Esophagus (tissue), 2 donors: ENCODE measurements around the gene MRPS18A. TPM values are rescaled to one million over a fixed set of nuclear protein-coding genes. Genes with fewer than 3 reads are reported as not detected.

Source experiments
- H3K27ac ChIP-seq, 2 donors: one replicate each; pipeline ENCODE4 v1.5.1; 2013; ENCODE audit warnings: low read depth in 2 of 2, mild to moderate bottlenecking in 2 of 2, inconsistent platforms in 1 of 2, low read length in 1 of 2, moderate library complexity in 1 of 2
- H3K27me3 ChIP-seq, 2 donors: one replicate each; pipeline ENCODE4 v1.6.1; 2013; ENCODE audit warnings: low read length in 2 of 2, control low read depth in 1 of 2, mild to moderate bottlenecking in 1 of 2; ENCODE audit not compliant: insufficient read depth in 2 of 2, control insufficient read depth in 1 of 2
- H3K36me3 ChIP-seq, 2 donors: one replicate each; pipeline ENCODE4 v1.6.1; 2013; ENCODE audit warnings: low read length in 1 of 2; ENCODE audit not compliant: control insufficient read depth in 2 of 2, insufficient read depth in 2 of 2
- H3K4me1 ChIP-seq, 2 donors: one replicate each; pipeline ENCODE4 v1.6.1; 2013; ENCODE audit warnings: low read length in 1 of 2; ENCODE audit not compliant: control insufficient read depth in 2 of 2, insufficient read depth in 2 of 2
- H3K4me3 ChIP-seq, 2 donors: one replicate each; pipeline ENCODE4 v1.5.1; 2013; ENCODE audit warnings: low read length in 2 of 2, mild to moderate bottlenecking in 2 of 2, low read depth in 1 of 2, moderate library complexity in 1 of 2
- H3K9me3 ChIP-seq, 2 donors: one replicate each; pipeline ENCODE4 v1.6.1; 2013; ENCODE audit warnings: mild to moderate bottlenecking in 2 of 2, low read depth in 1 of 2, low read length in 1 of 2, moderate library complexity in 1 of 2; ENCODE audit not compliant: control insufficient read depth in 2 of 2, insufficient read depth in 1 of 2
- WGBS, 2 donors: extraction: QIAGEN DNeasy Blood & Tissue Kit; methylation state at CpG; one replicate each; pipeline ENCODE4 v1.1.7; 2013; 5-methylcytosine and 5-hydroxymethylcytosine counted together
- polyA plus RNA-seq, 2 donors: library from polyadenylated mRNA; stranded (reverse); fragments of 200-250 nt; gene quantifications; one replicate each; pipeline ENCODE4 v1.2.3, GENCODE V29; 2013
- donor health status: healthy with polysubstance abuse.
- donor health status: Bipolar disorder and iron deficiency.

Gene MRPS18A
- polyA plus RNA-seq, 2 donors: 33.3 to 70.0 TPM

GRCh38 chr6:43629505-43630300 lies 57.9 kb downstream of the MRPS18A start:
- peaks cover 9 to 14% of the 10 kb centered on the region in 2 donors for H3K36me3 ChIP-seq
- H3K4me3 ChIP-seq: peak overlapping the region; percentile 75 to 84
- WGBS, 2 donors: 0% methylated on average over 40 to 41 of the region's 41 CpGs
- no peaks in the 10 kb centered on the region for H3K9me3 ChIP-seq
- H3K27me3 ChIP-seq: no peaks in the 10 kb centered on the region
- peaks cover 0 to 3% of the 10 kb centered on the region in 2 donors for H3K4me1 ChIP-seq
- peak overlapping the region; percentile 92 to 99 for H3K27ac ChIP-seq

DNA sequence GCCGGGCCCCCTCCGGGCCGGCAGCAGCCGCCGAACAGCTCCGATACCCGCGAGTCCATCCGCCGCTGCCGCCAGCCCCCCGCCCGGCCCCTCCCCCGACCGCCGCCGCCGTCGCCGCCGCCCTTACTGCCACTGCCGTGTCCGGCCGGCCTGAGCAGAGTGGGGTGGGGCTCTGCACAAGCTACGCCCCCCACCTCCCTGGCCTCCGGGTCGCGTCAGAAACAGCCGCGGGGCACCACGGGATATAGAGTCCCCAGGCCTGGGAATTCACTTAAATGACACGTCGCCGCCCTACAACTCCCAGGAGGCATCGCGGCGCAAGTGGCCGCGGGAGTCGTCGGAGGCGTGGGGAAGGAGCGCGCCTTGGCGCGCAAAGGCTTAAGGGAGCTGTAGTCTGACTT lies 58.5 kb downstream of the MRPS18A start, which contains the start of gene GTPBP2:
Gene GTPBP2 (minus strand): TSS at position 161 of the 401 bp plus-strand sequence. CDS start 102 bp downstream, at position 59.
- Histone ChIP-seq H3K4me1 (peaks cover 0 to 3% of the 10 kb centered on the region in 2 donors), H3K27me3 (no peaks in the 10 kb centered on the region), H3K9me3 (no peaks in the 10 kb centered on the region), H3K27ac (peak within 1 kb of the TSS; percentile 92 to 99), H3K36me3 (peaks cover 10 to 20% of the 10 kb centered on the region in 2 donors), H3K4me3 (peak within 1 kb of the TSS; percentile 75 to 84)
- WGBS, 2 donors: 0 to 1% methylated on average over 37 to 46 of the region's 46 CpGs

- Histone ChIP-seq H3K27me3 (no peaks in the 10 kb centered on the region), H3K27ac (peak overlapping the region; percentile 89 to 94), H3K4me1 (peaks cover 0 to 3% of the 10 kb centered on the region in 2 donors), H3K4me3 (peak overlapping the region; percentile 75 to 84), H3K36me3 (peaks cover 10 to 26% of the 10 kb centered on the region in 2 donors), H3K9me3 (no peaks in the 10 kb centered on the region)
- 1 to 2% methylated on average over 25 of the region's 25 CpGs for WGBS, 2 donors
Observed at GRCh38 chr6:43628393-43629103, 59.0 kb downstream of the MRPS18A start.

GRCh38 chr6:43627008-43627825 lies 60.4 kb downstream of the MRPS18A start:
- Histone ChIP-seq H3K9me3 (no peaks in the 10 kb centered on the region), H3K36me3 (peaks cover 10 to 33% of the 10 kb centered on the region in 2 donors), H3K4me3 (peak overlapping the region in 1 of 2 donors; percentile 84), H3K4me1 (peaks cover 0 to 3% of the 10 kb centered on the region in 2 donors), H3K27me3 (no peaks in the 10 kb centered on the region), H3K27ac (peak overlapping the region; percentile 60 to 94)
- 62% methylated on average over 5 of the region's 5 CpGs for WGBS, 2 donors

DNA sequence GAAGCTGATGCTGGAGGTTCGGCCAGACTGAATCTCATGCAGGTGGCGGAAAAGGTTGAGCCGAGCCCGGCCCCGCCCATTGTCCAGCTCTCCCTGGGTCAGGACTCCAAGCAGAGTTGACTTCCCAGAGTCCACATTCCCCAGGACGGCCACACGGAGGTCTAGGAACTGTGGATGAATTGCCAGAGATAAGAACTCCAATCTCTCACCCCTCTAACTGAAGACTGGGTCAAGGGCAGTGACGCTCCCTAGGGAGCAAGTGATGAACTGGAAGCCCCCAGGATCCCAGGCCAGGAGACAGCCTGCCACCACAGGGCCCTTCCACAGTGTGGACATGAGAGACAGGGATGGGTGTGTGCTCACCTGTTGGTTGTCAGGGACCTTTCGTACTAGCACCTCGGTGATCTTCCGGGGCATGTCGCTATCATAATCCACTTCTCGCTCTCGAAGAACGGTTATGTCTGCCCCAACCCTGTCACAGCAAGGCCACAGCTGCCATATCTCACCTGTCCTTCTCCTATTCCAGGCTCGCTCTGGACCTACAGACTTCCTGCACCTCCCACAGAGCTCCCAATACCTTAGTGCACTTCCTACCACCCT lies 62.1 kb downstream of the MRPS18A start:
- H3K27ac ChIP-seq: no peak overlapping the region
- H3K27me3 ChIP-seq: no peaks in the 10 kb centered on the region
- H3K36me3 ChIP-seq: peaks cover 22 to 49% of the 10 kb centered on the region in 2 donors
- 94 to 96% methylated on average over 16 of the region's 16 CpGs for WGBS, 2 donors
- H3K9me3 ChIP-seq: no peaks in the 10 kb centered on the region
- H3K4me3 ChIP-seq: no peak overlapping the region
- peaks cover 0 to 3% of the 10 kb centered on the region in 2 donors for H3K4me1 ChIP-seq

DNA sequence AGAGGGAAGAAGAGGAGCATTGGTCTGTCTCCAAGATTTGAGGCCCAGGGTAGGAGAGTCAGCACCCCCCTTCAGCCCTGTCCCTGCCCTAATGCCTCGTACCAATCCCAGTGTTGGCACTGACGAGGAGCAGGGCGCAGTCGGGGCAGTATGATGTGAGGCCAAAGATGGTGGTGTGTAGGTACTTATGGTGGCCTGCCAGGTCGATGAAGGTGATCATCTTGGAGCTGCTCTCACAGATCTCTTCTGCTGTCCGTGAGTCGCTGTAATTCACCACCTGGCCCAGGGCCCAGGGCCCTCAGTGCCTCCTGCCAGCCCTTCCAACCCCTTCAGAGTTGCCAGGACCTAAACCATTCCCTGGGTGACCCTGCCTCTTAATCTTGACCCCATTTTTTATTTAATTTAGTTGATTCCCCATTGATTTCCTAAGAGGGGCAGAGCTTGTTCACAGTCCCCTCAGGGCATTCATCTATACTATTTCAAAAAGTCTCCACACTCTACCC lies 62.8 kb downstream of the MRPS18A start:
- Histone ChIP-seq H3K27ac (no peak overlapping the region), H3K4me3 (no peak overlapping the region), H3K36me3 (peaks cover 22 to 52% of the 10 kb centered on the region in 2 donors), H3K9me3 (no peaks in the 10 kb centered on the region), H3K4me1 (peaks cover 0 to 3% of the 10 kb centered on the region in 2 donors), H3K27me3 (no peaks in the 10 kb centered on the region)
- WGBS, 2 donors: 89 to 94% methylated on average over 7 of the region's 7 CpGs

- Histone ChIP-seq H3K4me1 (peaks cover 0 to 3% of the 10 kb centered on the region in 2 donors), H3K4me3 (no peak overlapping the region), H3K9me3 (no peaks in the 10 kb centered on the region), H3K27me3 (no peaks in the 10 kb centered on the region), H3K36me3 (peaks cover 22 to 52% of the 10 kb centered on the region in 2 donors), H3K27ac (no peak overlapping the region)
- WGBS, 2 donors: 89 to 91% methylated on average over 12 of the region's 12 CpGs
Observed at GRCh38 chr6:43623880-43624785, 63.5 kb downstream of the MRPS18A start.

DNA sequence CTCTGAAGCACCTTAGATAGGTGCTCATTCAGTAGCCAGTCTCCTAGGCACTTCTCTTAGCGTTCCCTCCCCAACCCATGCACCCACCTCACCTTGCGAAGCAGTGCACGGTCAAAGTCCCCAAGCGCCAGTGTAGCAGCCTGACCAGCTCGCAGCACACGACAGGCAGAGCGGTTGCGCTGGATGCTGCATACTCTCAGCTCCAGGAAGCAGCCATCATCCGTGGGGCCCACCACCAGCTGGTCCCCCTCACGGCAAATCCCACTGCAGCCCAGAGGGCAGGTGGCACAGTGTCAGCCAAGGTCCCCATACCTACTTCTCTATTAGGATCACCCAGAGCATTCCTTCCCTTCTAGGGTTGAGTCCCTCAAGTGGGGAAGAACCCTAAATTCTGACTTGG lies 65.0 kb downstream of the MRPS18A start:
- Histone ChIP-seq H3K36me3 (peaks cover 22 to 52% of the 10 kb centered on the region in 2 donors), H3K4me1 (peaks cover 0 to 3% of the 10 kb centered on the region in 2 donors), H3K27me3 (no peaks in the 10 kb centered on the region), H3K9me3 (no peaks in the 10 kb centered on the region), H3K27ac (no peak overlapping the region), H3K4me3 (no peak overlapping the region)
- 94% methylated on average over 10 of the region's 10 CpGs for WGBS, 2 donors
